Measurements from ENCODE around the gene UTS2B. TPM values are rescaled to one million over a fixed set of nuclear protein-coding genes. Genes with fewer than 3 reads are reported as not detected.

The UTS2B gene
- total and polyA plus RNA-seq, 2 of the 4 experiments (the other 2 are of a cell fraction) = 0.72 to 0.79 TPM

GRCh38 chr3:191362037-191362436 lies 31.7 kb upstream of the UTS2B start:
- no peak overlapping the region for H3K9ac ChIP-seq (ENCODE audit: low read depth, low read length)
- no peak overlapping the region for H2AK5ac ChIP-seq (ENCODE audit: low read depth, low read length)
- no peak overlapping the region for H2BK5ac ChIP-seq (ENCODE audit: low read depth, low read length, poor library complexity, severe bottlenecking)
- in situ Hi-C loops (cut with MboI; ENCODE audit: low sequenced_read_pairs) = no loop called here
- no peak overlapping the region for H3K4me3 ChIP-seq (ENCODE audit: insufficient read depth, low read depth, low read length)
- intact Hi-C loops (cut with micrococcal nuclease) = no loop called here
- H3K9me1 ChIP-seq (ENCODE audit: insufficient read depth, low read length) = peaks cover 12% of the 10 kb centered on the region
- H2AFZ ChIP-seq (replicated peaks; ENCODE audit: low read length, poor library complexity) = no peak overlapping the region
- no peak overlapping the region for H3K18ac ChIP-seq (ENCODE audit: low read depth, low read length)
- H3K79me1 ChIP-seq (ENCODE audit: low read depth in 1 of 2, low read length in 2 of 2) = peaks cover 40 to 58% of the 10 kb centered on the region in 2 experiments
- no peak overlapping the region for H4K91ac ChIP-seq (ENCODE audit: insufficient read depth, low read depth, low read length)
- H3K23ac ChIP-seq (ENCODE audit: low read depth, low read length) = no peak overlapping the region
- ChIA-PET POLR2A (ENCODE audit: unreplicated experiment) (interaction anchor here (0.6 kb wide), 1 partner anchor 1675 kb away, joined by 3 read pairs; no protein-coding TSS in a partner anchor), CTCF (no interaction called here)
- no peak overlapping the region for H2AK9ac ChIP-seq (replicated peaks; ENCODE audit: low read depth, low read length, poor library complexity)
- H3K36me3 ChIP-seq (ENCODE audit: control insufficient read depth, insufficient read depth, low read length) = peaks cover 38% of the 10 kb centered on the region
- TF ChIP-seq RCOR1 (IDR thresholded peaks at IDR 0.05; ENCODE audit: insufficient replicate concordance, low read length) (no peak), MXI1 (IDR thresholded peaks at IDR 0.05; ENCODE audit: borderline replicate concordance, low read depth, low read length) (no peak), POLR2A (IDR thresholded peaks at IDR 0.05; ENCODE audit: low read depth, low read length) (no peak), BHLHE40 (IDR thresholded peaks at IDR 0.05; ENCODE audit: low read depth, low read length) (no peak), MAZ (IDR thresholded peaks at IDR 0.05; ENCODE audit: borderline replicate concordance, low read depth, low read length) (no peak), FOS (IDR thresholded peaks at IDR 0.05; ENCODE audit: low read depth, low read length) (no peak), CHD1 (IDR thresholded peaks at IDR 0.05; ENCODE audit: low read depth, low read length) (no peak), MAFK (IDR thresholded peaks at IDR 0.05; ENCODE audit: low read depth, low read length) (no peak), SMC3 (IDR thresholded peaks at IDR 0.05; ENCODE audit: low read depth, low read length) (no peak), CTCF (conservative IDR thresholded peaks at IDR 0.05; ENCODE audit: low read depth, low read length) (no peak), RAD21 (IDR thresholded peaks at IDR 0.05; ENCODE audit: low read length) (no peak), RFX5 (IDR thresholded peaks at IDR 0.05; ENCODE audit: low read depth, low read length) (no peak), CEBPB (IDR thresholded peaks at IDR 0.05; ENCODE audit: low read depth, low read length) (no peak)
- H3K4me1 ChIP-seq (ENCODE audit: control insufficient read depth, insufficient read depth, low read length) = peaks cover 7% of the 10 kb centered on the region
- no peak overlapping the region for H3K27ac ChIP-seq (ENCODE audit: insufficient read depth, low read length)
- H2BK20ac ChIP-seq (ENCODE audit: low read depth, low read length) = no peak overlapping the region
- dilution Hi-C loops (cut with HindIII; ENCODE audit: low sequenced_read_pairs, unreplicated experiment) = no loop called here
- H2BK120ac ChIP-seq (ENCODE audit: low read depth, low read length) = no peak overlapping the region
- no peaks in the 10 kb centered on the region for H3K9me3 ChIP-seq (ENCODE audit: control insufficient read depth, insufficient read depth, low read length)
- H2BK15ac ChIP-seq (ENCODE audit: low read depth, low read length) = no peak overlapping the region
- H4K8ac ChIP-seq (ENCODE audit: low read depth in 2 of 2, low read length in 2 of 2) = no peak overlapping the region
- H3K56ac ChIP-seq (ENCODE audit: extremely low read depth, insufficient read depth, low read length) = no peak overlapping the region
- 100% methylated on average over 2 of the region's 4 CpGs; no CpG with 5 or more reads in 1 of the 2 experiments for WGBS, 2 experiments (ENCODE audit: extremely low coverage in 2 of 2, insufficient read length in 1 of 2)
- DNase-seq (no peak), ATAC-seq (ENCODE audit: low read depth) (no peak)
- no peaks in the 10 kb centered on the region for H3K27me3 ChIP-seq (ENCODE audit: control insufficient read depth, insufficient read depth, low read length)
- H3K4ac ChIP-seq (ENCODE audit: low read depth, low read length) = no peak overlapping the region
- no peak overlapping the region for H4K5ac ChIP-seq (ENCODE audit: low read depth, low read length)
- BruUV-seq (replicated peaks) = no TSS peak
- H3K14ac ChIP-seq (replicated peaks; ENCODE audit: low read depth, low read length) = no peak overlapping the region
- no peak overlapping the region for H3K4me2 ChIP-seq (ENCODE audit: low read depth, low read length)
- H4K20me1 ChIP-seq (ENCODE audit: insufficient read depth, low read length) = no peaks in the 10 kb centered on the region

Data from IMR-90 (cell line).